ENCODE measurements around the gene PNLDC1.

Gene PNLDC1, protein sequence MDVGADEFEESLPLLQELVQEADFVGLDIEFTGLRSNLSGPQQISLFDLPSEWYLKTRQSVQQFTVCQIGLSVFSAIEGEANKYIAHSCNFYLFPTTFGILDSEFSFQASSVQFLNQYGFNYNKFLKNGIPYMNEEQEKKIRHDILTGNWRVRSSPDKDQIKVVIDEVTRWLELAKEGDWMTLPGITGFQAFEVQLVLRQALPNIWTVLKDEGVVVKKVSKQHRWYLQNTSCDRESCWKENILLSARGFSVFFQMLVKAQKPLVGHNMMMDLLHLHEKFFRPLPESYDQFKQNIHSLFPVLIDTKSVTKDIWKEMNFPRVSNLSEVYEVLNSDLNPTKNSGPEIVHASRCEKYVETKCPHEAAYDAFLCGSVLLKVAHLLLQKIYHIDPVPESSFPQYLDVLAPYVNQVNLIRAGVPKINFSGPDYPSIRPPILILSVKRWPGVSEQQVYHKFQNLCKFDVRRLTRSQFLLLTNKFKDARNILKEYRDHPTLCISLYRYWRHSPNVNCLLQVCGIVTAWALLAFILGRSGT

DNA sequence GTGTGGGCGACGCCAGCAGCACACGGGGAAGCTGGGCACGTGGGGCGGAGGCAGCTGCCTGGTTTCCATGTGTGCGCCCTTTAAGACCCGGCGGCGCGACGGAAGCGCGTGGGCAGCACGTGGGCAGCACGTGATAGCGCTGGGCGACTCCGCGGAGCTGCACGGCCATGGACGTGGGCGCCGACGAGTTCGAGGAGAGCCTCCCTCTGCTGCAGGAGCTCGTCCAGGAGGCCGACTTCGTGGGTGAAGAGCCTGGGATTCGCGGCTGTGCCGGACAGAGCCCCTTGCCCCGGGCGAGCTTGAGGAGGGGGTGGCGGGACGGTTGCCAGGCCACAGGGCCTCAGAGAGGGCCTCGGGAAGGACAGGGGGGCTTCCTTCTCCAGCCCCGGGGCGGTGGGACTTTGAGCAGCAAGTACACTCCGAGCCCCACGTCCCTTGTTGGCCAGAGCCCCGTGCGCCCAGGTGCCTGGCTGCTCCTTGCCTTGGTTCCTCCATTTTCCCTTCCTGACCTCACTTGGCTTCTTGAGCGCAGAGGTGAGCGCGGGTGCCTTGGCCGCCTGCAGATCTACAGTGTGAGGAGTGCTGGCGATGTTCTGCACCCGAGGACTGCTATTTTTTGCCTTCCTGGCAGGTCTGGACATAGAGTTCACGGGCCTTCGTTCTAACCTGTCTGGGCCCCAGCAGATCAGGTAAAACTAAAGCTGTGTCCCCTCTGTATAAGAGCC is at the start of gene PNLDC1:
TSS of gene PNLDC1 (plus strand) at position 136 of the 725 bp plus-strand sequence. CDS start at position 168, 32 bp downstream.
- TF ChIP-seq, protein P1, sequence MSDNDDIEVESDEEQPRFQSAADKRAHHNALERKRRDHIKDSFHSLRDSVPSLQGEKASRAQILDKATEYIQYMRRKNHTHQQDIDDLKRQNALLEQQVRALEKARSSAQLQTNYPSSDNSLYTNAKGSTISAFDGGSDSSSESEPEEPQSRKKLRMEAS (IDR thresholded peaks at IDR 0.05) = no peak
- TF ChIP-seq EP300 (IDR thresholded peaks at IDR 0.05; ENCODE audit: borderline replicate concordance) = no peak
- TF ChIP-seq, protein P2, sequence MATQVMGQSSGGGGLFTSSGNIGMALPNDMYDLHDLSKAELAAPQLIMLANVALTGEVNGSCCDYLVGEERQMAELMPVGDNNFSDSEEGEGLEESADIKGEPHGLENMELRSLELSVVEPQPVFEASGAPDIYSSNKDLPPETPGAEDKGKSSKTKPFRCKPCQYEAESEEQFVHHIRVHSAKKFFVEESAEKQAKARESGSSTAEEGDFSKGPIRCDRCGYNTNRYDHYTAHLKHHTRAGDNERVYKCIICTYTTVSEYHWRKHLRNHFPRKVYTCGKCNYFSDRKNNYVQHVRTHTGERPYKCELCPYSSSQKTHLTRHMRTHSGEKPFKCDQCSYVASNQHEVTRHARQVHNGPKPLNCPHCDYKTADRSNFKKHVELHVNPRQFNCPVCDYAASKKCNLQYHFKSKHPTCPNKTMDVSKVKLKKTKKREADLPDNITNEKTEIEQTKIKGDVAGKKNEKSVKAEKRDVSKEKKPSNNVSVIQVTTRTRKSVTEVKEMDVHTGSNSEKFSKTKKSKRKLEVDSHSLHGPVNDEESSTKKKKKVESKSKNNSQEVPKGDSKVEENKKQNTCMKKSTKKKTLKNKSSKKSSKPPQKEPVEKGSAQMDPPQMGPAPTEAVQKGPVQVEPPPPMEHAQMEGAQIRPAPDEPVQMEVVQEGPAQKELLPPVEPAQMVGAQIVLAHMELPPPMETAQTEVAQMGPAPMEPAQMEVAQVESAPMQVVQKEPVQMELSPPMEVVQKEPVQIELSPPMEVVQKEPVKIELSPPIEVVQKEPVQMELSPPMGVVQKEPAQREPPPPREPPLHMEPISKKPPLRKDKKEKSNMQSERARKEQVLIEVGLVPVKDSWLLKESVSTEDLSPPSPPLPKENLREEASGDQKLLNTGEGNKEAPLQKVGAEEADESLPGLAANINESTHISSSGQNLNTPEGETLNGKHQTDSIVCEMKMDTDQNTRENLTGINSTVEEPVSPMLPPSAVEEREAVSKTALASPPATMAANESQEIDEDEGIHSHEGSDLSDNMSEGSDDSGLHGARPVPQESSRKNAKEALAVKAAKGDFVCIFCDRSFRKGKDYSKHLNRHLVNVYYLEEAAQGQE (IDR thresholded peaks at IDR 0.05; ENCODE audit: low read depth) = no peak

DNA sequence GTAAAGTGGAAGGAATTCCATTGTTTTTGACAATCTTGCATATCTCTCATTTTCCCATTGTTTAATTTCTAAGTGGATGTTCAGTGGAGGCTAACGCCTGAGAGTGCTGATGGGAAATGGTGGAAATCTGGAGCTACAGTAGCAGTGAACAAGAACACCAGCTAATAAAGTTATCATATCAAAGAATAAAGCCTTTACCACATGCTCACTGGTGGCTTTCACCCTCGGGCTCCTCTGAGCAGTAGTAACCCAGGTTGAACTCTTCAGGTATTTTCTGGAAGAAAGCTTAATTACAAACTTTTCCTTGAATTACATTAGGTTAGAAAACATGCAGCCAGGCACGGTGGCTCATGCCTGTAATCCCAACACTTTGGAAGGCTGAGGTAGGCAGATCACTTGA is 48.6 kb upstream of the PNLDC1 start:
- TF ChIP-seq RAD21 (IDR thresholded peaks at IDR 0.05; ENCODE audit: low read depth) (no peak), ZBTB7A (IDR thresholded peaks at IDR 0.05; ENCODE audit: low read depth) (no peak), EP300 (IDR thresholded peaks at IDR 0.05; ENCODE audit: borderline replicate concordance) (no peak), NFIC (IDR thresholded peaks at IDR 0.05) (no peak), CREB1 (IDR thresholded peaks at IDR 0.05; ENCODE audit: low read depth) (no peak), YY1 (IDR thresholded peaks at IDR 0.05; ENCODE audit: low read depth) (no peak), TCF12 (IDR thresholded peaks at IDR 0.05; ENCODE audit: low read depth) (no peak), CEBPB (IDR thresholded peaks at IDR 0.05) (no peak), TEAD4 (IDR thresholded peaks at IDR 0.05) (no peak), FOXM1 (IDR thresholded peaks at IDR 0.05; ENCODE audit: borderline replicate concordance, low read depth) (no peak)
- TF ChIP-seq, protein P1 (IDR thresholded peaks at IDR 0.05) = no peak
- TF ChIP-seq, protein P3, sequence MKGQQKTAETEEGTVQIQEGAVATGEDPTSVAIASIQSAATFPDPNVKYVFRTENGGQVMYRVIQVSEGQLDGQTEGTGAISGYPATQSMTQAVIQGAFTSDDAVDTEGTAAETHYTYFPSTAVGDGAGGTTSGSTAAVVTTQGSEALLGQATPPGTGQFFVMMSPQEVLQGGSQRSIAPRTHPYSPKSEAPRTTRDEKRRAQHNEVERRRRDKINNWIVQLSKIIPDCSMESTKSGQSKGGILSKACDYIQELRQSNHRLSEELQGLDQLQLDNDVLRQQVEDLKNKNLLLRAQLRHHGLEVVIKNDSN (IDR thresholded peaks at IDR 0.05) = no peak

DNA sequence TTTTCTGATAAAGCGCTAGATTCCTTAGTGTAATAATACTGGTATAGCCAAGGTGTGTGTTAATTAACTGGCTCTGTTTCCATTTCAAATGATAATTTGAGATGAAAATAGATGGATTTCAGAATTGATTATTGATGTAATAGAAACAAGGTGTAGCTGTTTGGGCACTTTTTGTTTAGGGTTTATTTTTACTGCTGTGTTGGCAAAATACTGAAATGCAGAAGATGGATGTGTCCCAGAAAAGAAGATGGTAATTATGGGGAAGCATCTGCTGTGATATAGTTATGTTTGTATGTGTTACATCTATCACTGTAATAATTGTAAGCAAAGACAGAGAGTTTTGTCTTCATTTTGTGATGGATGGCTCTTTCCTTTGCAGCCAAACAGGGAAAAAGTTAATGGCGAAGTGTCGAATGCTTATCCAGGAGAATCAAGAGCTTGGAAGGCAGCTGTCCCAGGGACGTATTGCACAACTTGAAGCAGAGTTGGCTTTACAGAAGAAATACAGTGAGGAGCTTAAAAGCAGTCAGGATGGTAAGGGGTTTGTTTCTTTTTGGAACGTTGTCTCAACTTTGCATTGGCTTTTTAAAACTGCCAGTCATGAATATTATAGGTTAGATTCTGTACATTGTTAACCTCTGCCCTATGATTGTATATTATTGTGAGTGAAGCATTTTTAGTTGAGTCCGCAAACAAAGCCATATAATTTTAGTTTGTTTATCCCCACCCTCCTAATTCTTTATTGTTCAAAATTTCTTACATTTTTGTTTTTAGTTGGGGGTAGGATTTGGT is 46.8 kb upstream of the PNLDC1 start:
- no peak for TF ChIP-seq ZBTB7A (IDR thresholded peaks at IDR 0.05; ENCODE audit: low read depth)
- no peak for TF ChIP-seq TAF1 (IDR thresholded peaks at IDR 0.05; ENCODE audit: low read depth)
- TF ChIP-seq, protein P2 (IDR thresholded peaks at IDR 0.05; ENCODE audit: low read depth) = no peak

DNA sequence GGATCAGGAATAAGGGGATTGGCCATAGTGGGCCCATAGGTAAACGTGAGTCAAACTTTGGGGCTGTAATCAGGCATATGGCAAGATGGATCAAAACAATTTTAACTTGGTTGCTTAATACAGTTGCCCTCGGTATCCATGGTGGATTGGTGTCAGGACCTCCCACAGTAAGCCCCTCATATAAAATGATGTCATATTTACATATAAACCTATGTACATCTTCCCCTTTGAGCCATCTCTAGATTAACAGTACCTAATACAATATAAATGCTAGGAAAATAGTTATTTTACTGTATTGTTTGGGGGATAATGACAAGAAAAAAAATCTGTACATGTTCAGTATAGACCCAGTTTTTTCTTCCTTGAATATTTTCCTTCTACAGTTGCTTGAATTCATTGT is 45.7 kb upstream of the PNLDC1 start:
- no peak for TF ChIP-seq TCF12 (IDR thresholded peaks at IDR 0.05; ENCODE audit: low read depth)
- TF ChIP-seq EP300 (IDR thresholded peaks at IDR 0.05; ENCODE audit: borderline replicate concordance) = no peak

DNA sequence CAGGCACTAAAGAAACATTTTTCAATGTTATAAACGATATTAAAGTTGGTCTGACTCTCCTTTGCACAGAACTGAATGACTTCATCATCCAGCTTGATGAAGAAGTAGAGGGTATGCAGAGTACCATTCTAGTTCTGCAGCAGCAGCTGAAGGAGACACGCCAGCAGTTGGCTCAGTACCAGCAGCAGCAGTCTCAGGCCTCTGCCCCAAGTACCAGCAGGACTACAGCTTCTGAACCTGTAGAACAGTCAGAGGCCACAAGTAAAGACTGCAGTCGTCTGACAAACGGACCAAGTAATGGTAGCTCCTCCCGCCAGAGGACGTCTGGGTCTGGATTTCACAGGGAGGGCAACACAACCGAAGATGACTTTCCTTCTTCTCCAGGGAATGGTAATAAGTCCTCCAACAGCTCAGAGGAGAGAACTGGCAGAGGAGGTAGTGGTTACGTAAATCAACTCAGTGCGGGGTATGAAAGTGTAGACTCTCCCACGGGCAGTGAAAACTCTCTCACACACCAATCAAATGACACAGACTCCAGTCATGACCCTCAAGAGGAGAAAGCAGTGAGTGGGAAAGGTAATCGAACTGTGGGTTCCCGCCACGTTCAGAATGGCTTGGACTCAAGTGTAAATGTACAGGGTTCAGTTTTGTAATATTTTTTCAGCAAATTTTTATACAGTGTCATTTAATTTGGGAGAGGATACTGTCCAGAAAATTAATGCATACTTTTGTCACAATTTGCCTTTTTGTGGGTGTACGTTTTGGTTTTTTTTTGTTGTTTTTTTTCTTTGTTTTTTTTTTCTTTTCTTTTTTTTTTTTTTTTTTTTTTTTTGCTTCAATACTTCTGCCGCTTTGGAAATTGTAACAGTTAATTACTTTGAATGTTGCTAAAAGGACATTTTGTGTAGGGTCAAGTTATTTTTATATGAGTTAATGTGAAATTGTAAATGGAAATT is 44.8 kb upstream of the PNLDC1 start:
- TF ChIP-seq, protein P1 (IDR thresholded peaks at IDR 0.05) = no peak
- TF ChIP-seq RAD21 (IDR thresholded peaks at IDR 0.05; ENCODE audit: low read depth) = no peak
- no peak for TF ChIP-seq TAF1 (IDR thresholded peaks at IDR 0.05; ENCODE audit: low read depth)
- TF ChIP-seq NFIC (IDR thresholded peaks at IDR 0.05) = no peak
- TF ChIP-seq TCF12 (IDR thresholded peaks at IDR 0.05; ENCODE audit: low read depth) = no peak
- TF ChIP-seq, protein P2 (IDR thresholded peaks at IDR 0.05; ENCODE audit: low read depth) = no peak
- TF ChIP-seq, protein P3 (IDR thresholded peaks at IDR 0.05) = no peak
- no peak for TF ChIP-seq YY1 (IDR thresholded peaks at IDR 0.05; ENCODE audit: low read depth)
- TF ChIP-seq ZBTB7A (IDR thresholded peaks at IDR 0.05; ENCODE audit: low read depth) = no peak
- TF ChIP-seq FOXM1 (IDR thresholded peaks at IDR 0.05; ENCODE audit: borderline replicate concordance, low read depth) = no peak
- no peak for TF ChIP-seq TEAD4 (IDR thresholded peaks at IDR 0.05)
- no peak for TF ChIP-seq CEBPB (IDR thresholded peaks at IDR 0.05)
- no peak for TF ChIP-seq EP300 (IDR thresholded peaks at IDR 0.05; ENCODE audit: borderline replicate concordance)
